Endometrium (tissue), 2 donors: ENCODE results near the gene RNF157.
A peak's percentile ranks its signal among the peaks of the same experiment; 100 is the strongest.
"Not testable (repeated sequence)": the region's sequence is repeated elsewhere in the genome, so short reads cannot be mapped to it uniquely, and the experiment has no call there.

ENCODE experiments used
- FAIRE-seq: peaks from 2 replicates; lab custom pipeline; 2012; peaks lifted over from hg19 to GRCh38; lab: Jason Lieb, UNC
- donor health status: control.
- donor health status: control.

Gene RNF157

GRCh38 chr17:76270770-76271668 lies 30.7 kb upstream of the RNF157 start:
- FAIRE-seq, result no peak

- no peak for FAIRE-seq
Measured at GRCh38 chr17:76270127-76270592, 29.9 kb upstream of the RNF157 start.

- no peak for FAIRE-seq
Measured at GRCh38 chr17:76268991-76269981, 29.0 kb upstream of the RNF157 start.

- no peak for FAIRE-seq
Measured at GRCh38 chr17:76268015-76268749, 27.9 kb upstream of the RNF157 start.

- FAIRE-seq, result not testable (repeated sequence)
Measured at GRCh38 chr17:76267581-76268001, 27.3 kb upstream of the RNF157 start.

GRCh38 chr17:76267051-76267576 lies 26.8 kb upstream of the RNF157 start:
- no peak for FAIRE-seq

- no peak for FAIRE-seq
Measured at GRCh38 chr17:76266244-76266938, 26.1 kb upstream of the RNF157 start.

GRCh38 chr17:76265624-76266243 lies 25.4 kb upstream of the RNF157 start:
- FAIRE-seq, result no peak

GRCh38 chr17:76264755-76265623 lies 24.7 kb upstream of the RNF157 start, which contains the start of gene UBALD2:
Gene UBALD2, plus strand, starts transcription at chr17:76265348. Its CDS starts 158 bp downstream, at chr17:76265506.
- FAIRE-seq, result peak; percentile 92

- no peak for FAIRE-seq
Measured at GRCh38 chr17:76264425-76264754, 24.1 kb upstream of the RNF157 start.

- no peak for FAIRE-seq
Measured at GRCh38 chr17:76263896-76264295, 23.6 kb upstream of the RNF157 start.

- FAIRE-seq, result no peak
Measured at GRCh38 chr17:76262732-76263344, 22.5 kb upstream of the RNF157 start.

GRCh38 chr17:76261421-76262215 lies 21.3 kb upstream of the RNF157 start:
- FAIRE-seq, result no peak

- no peak for FAIRE-seq
Measured at GRCh38 chr17:76260669-76261068, 20.4 kb upstream of the RNF157 start.

GRCh38 chr17:76260220-76260619 lies 19.9 kb upstream of the RNF157 start:
- FAIRE-seq, result no peak

- not testable (repeated sequence) for FAIRE-seq
Measured at GRCh38 chr17:76256430-76257050, 16.2 kb upstream of the RNF157 start.

GRCh38 chr17:76255801-76256429 lies 15.6 kb upstream of the RNF157 start:
- no peak for FAIRE-seq
